NCI-H2171 (cell line): ENCODE results near the gene IHH.

Experiments used
- DNase-seq: peaks from one replicate; lab custom pipeline; 2025; lab: John Stamatoyannopoulos, UW

The IHH gene

GRCh38 chr2:219019436-219019835 lies 41.3 kb downstream of the IHH start:
- no peak for DNase-seq

GRCh38 chr2:219018726-219019125 lies 42.0 kb downstream of the IHH start:
- no peak for DNase-seq

- no peak for DNase-seq
Measured at GRCh38 chr2:219018286-219018685, 42.4 kb downstream of the IHH start.

GRCh38 chr2:219017201-219017931 lies 43.4 kb downstream of the IHH start:
- no peak for DNase-seq

GRCh38 chr2:219016721-219017120 lies 44.0 kb downstream of the IHH start:
- DNase-seq = no peak

- no peak for DNase-seq
Measured at GRCh38 chr2:219010873-219011272, 49.8 kb downstream of the IHH start.

GRCh38 chr2:219010162-219010756 lies 50.5 kb downstream of the IHH start:
- DNase-seq = peak; percentile 28

- no peak for DNase-seq
Measured at GRCh38 chr2:219009294-219009693, 51.4 kb downstream of the IHH start.
